ENCODE data around the gene TIAL1.
A peak's percentile ranks its signal among the peaks of the same experiment; 100 is the strongest.

TIAL1 gene

DNA sequence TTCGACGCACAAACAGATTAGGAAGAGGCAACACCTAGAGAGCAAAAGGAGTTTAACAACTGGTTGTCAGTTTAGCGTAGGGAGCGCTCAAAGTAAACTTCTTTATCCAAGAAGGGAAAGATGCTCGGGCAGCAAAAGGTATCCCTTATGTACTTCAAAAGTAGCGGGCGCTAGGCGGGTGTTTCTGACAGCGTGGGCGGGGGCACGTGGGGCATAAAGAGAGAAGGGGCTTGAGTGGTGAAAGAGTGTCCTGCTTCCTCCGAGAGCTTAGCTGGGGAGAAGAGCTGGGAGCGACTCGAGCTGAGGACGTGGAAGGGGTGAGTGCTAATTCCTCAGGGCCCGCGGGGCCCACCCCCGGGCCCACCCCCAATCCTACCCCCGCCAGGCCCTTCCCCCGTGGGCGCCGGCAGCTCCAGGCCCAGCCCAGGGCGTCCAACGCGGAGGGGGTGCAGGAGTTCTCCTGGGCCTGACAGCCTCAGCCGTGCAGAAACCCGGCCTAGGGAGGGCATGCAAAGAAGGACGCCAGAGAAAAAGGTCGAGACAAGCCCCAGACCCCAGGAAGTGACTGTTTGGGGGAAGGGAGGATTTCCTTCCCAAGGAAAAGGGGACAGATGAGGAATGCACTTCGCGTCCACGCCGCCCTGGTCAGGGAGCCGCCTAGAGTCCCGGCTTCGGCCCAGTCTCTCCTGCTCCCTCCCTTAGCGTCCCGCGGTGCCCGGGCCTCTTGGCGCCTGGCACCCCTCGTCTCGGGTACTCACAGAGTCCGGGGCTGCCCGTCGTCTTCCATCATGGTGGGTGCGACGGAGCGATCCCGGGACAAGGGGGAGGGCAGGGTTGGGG, 868 bp downstream of the TIAL1 start:
- H3K36me3 ChIP-seq (ENCODE audit: control insufficient read depth, insufficient read depth, low read length), result no peaks in the 10 kb centered on the region
- peak; percentile 65 for DNase-seq (ENCODE audit: extremely low read depth, insufficient read length)
- TF ChIP-seq, protein P1, sequence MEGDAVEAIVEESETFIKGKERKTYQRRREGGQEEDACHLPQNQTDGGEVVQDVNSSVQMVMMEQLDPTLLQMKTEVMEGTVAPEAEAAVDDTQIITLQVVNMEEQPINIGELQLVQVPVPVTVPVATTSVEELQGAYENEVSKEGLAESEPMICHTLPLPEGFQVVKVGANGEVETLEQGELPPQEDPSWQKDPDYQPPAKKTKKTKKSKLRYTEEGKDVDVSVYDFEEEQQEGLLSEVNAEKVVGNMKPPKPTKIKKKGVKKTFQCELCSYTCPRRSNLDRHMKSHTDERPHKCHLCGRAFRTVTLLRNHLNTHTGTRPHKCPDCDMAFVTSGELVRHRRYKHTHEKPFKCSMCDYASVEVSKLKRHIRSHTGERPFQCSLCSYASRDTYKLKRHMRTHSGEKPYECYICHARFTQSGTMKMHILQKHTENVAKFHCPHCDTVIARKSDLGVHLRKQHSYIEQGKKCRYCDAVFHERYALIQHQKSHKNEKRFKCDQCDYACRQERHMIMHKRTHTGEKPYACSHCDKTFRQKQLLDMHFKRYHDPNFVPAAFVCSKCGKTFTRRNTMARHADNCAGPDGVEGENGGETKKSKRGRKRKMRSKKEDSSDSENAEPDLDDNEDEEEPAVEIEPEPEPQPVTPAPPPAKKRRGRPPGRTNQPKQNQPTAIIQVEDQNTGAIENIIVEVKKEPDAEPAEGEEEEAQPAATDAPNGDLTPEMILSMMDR (IDR thresholded peaks at IDR 0.05; ENCODE audit: insufficient read depth, low read length, poor library complexity, severe bottlenecking), result no peak

DNA sequence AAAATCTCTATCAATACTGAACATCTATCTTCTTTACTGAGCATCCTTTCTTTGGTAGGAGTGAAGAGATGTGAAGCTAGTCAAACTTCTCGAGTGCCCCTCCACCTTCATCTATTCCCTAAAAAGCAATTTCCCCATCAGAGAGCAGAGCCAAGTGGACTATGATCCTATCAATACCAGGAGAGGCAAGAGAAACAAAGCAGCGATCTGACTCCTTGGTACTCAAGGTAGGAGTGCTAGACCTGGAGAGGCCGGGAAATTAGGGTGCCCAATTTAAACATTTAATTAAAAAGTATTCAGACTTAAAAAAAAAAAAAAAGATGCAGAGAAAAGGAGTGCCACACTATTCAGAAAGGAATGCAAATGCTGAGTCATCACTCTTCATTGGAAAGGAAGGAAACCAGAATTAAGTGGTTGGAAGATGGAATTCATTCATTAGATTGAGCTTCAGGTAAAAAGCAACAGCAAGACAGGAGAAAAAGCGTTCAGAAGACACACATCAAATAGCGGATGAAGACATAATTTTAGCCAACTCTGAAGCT, 1.6 kb downstream of the TIAL1 start:
- Histone ChIP-seq H3K4me3 (replicated peaks; ENCODE audit: low read depth, low read length) (peak overlapping the region; percentile 83), H3K36me3 (ENCODE audit: control insufficient read depth, insufficient read depth, low read length) (no peaks in the 10 kb centered on the region; the same call in 1 of the 2 replicates), H3K27me3 (replicated peaks; ENCODE audit: control insufficient read depth, insufficient read depth, low read length) (no peaks in the 10 kb centered on the region)
- TF ChIP-seq, protein P1 (IDR thresholded peaks at IDR 0.05; ENCODE audit: insufficient read depth, low read length, poor library complexity, severe bottlenecking), result no peak
- DNase-seq (ENCODE audit: extremely low read depth, insufficient read length), result no peak

More for the DNA sequence above, 868 bp downstream of the TIAL1 start:
- Histone ChIP-seq H3K4me3 (replicated peaks; ENCODE audit: low read depth, low read length) (peak overlapping the region; percentile 83), H3K27me3 (replicated peaks; ENCODE audit: control insufficient read depth, insufficient read depth, low read length) (no peaks in the 10 kb centered on the region)

DNA sequence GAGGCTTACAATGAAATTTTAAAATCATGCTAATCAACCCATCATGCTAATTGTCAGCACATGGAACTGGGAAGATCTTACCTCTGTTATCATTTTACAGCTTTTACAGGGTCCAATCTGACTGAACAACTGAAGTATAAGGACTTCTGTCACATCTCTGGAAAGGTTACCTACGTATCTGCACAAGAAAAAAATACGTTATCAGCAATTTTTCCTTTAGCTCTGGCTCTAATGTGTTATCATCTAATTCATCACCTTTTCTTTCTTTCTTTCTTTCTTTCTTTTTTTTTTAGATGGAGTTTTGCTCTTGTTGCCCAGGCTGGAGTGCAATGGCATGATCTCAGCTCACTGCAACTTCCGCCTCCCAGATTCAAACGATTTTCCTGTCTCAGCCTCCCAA, 8.7 kb downstream of the TIAL1 start:
- DNase-seq (ENCODE audit: extremely low read depth, insufficient read length), result no peak
- Histone ChIP-seq H3K36me3 (ENCODE audit: control insufficient read depth, insufficient read depth, low read length) (peaks cover 10% of the 10 kb centered on the region), H3K4me3 (replicated peaks; ENCODE audit: low read depth, low read length) (no peak overlapping the region), H3K27me3 (replicated peaks; ENCODE audit: control insufficient read depth, insufficient read depth, low read length) (no peaks in the 10 kb centered on the region)
- TF ChIP-seq, protein P1 (IDR thresholded peaks at IDR 0.05; ENCODE audit: insufficient read depth, low read length, poor library complexity, severe bottlenecking), result no peak

DNA sequence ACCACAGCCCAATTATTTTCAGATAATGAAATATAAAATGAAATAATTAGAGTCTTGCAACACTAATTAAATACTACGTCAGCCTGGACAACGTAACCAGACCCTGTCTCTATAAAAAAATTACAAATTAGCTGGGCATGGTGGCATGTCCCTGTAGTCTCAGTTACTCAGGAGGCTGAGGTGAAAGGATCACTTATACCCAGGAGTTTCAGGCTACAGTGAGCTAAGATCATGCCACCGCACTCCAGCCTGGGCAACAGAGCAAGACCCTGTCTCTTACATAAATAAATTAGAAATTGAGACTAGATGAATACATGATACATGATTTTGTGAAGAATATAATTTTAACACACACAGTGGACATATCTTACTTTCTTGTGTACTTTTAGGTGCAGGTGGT, 18.4 kb downstream of the TIAL1 start:
- no peak for DNase-seq (ENCODE audit: extremely low read depth, insufficient read length)
- H3K27me3 ChIP-seq (replicated peaks; ENCODE audit: control insufficient read depth, insufficient read depth, low read length), result no peaks in the 10 kb centered on the region
- peaks cover 2% of the 10 kb centered on the region for H3K36me3 ChIP-seq (ENCODE audit: control insufficient read depth, insufficient read depth, low read length)
- H3K4me3 ChIP-seq (replicated peaks; ENCODE audit: low read depth, low read length), result no peak overlapping the region
- TF ChIP-seq, protein P1 (IDR thresholded peaks at IDR 0.05; ENCODE audit: insufficient read depth, low read length, poor library complexity, severe bottlenecking), result no peak

DNA sequence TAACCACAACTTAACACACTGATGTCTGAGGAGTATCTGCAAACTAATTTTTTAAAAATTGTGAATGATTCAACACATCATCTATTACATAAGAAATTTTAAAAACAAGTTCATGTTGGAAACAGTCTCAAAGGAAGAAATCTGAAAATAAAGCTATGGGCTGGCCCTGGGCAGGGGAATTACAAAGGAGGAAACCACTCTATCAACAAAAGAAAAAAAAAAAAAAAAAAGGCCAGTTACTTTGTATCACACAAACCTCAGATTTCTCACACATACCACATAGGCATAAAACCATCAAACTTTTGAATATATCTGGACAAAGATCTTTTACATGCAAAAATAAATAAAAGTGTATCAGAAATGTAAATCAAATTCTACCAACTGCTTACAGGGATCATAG, 20.8 kb downstream of the TIAL1 start:
- Histone ChIP-seq H3K36me3 (ENCODE audit: control insufficient read depth, insufficient read depth, low read length) (peaks cover 2% of the 10 kb centered on the region), H3K4me3 (replicated peaks; ENCODE audit: low read depth, low read length) (no peak overlapping the region), H3K27me3 (replicated peaks; ENCODE audit: control insufficient read depth, insufficient read depth, low read length) (no peaks in the 10 kb centered on the region)
- no peak for DNase-seq (ENCODE audit: extremely low read depth, insufficient read length)
- TF ChIP-seq, protein P1 (IDR thresholded peaks at IDR 0.05; ENCODE audit: insufficient read depth, low read length, poor library complexity, severe bottlenecking), result no peak

Measured in GM06990 (cell line).